Stimulated activated CD4-positive, alpha-beta T cell treated with anti-CD3 and anti-CD28 coated beads, Interleukin-4, amount 100 ng/mL, for 4 hours (primary cell): Measurements from ENCODE around the gene HAP1.
"Not testable (repeated sequence)": the region's sequence is repeated elsewhere in the genome, so short reads cannot be mapped to it uniquely, and the experiment has no call there.

Experiments
- DNase-seq, 2 experiments: peaks; one replicate each; pipeline ENCODE4 v3.0.0-alpha.2; 2020

The HAP1 gene

DNA sequence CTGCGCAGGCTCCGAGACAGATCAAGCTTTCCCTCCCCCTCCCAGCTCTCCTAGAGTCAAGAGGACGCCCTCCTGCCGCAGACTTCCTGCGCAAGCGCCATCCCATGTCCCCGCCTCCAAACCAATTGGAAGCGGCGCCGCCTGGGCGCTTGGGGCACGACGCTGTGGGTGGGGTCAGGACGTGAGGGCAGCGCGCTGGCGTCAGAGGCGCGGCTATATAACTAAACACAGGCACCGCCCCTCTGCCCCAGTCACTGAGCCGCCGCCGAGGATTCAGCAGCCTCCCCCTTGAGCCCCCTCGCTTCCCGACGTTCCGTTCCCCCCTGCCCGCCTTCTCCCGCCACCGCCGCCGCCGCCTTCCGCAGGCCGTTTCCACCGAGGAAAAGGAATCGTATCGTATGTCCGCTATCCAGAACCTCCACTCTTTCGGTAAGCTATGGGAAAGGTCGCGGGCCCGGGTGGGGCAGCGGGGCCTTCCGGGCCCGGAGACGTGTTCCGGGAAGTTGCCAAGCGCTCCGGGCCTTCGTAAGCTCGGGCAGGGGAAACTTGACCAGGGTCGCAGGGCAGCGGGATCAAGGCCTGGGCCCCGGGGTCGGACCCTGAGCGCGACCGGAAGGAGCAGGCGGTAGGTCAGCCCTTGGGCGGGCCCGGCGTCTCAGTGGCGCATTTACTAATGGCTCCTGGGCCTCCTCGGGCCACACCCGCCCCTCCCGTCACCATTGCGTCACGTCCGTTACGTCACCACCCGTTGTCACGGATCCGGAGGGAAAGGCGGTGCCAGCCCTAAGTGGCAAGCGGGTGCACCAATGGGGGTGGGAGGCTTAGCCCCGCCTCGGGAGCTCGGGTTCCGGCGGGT, 45.6 kb downstream of the HAP1 start, which contains the start of gene EIF1:
Gene EIF1, plus strand, starts transcription at position 245 of the 856 bp plus-strand sequence. Its CDS starts 154 bp downstream, at position 399.
- peak; percentile 100 for DNase-seq

DNA sequence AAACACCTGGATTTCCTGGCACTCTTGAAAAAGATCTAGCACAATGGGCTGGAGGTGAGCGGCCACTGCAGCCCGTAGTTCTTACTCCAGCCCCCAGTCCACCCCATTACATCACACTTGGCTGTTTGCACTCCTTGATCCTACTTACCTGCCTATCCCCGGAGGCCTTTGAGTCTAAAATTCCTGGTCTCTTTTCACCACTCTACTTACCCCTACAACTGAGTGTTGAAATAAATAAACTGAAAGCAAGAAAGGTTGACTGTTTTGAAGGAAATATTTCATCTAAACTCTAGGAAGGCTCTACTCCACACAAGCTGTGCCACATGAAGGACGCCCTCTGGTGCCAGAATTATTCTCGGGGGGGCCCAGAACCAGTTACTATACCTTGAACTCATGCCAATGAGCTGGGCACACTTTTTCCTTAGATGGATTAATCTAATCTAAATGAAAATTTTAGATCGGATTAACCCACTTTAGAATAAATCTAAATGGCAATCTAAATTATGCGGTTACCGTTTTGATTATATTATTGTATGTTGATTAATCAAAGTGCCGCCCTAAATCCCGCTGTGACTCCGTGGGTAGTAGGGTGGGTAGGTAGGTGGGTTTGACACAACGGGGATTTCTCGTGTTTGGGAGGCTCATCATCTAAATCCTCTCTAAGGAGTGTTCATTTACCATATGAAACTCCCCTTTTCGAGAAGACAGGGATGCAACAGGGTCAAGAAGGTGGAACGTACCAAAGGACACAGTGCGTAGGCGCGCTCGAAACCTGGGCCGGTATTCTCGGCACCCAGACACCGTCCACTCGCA, 46.4 kb downstream of the HAP1 start:
- peak; percentile 40 to 62 for DNase-seq

DNA sequence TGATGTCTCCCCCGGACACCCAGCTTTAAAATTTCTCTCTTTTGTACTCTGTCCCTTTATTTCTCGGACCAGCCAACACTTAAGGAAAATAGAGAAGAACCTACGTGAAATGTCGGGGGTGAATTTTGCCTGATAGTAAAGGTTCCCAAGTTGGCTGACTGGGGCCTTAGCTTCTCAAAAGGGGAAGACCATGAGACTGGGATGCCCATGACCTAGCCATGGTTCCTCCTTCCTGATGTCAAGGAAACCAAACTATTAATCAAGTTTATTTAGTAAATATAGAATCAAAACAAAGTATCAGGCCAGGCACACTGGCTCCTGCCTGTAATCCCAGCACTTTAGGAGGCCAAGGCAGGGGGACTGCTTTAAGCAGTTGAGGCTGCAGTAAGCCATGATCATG, 48.2 kb downstream of the HAP1 start:
- no peak for DNase-seq

DNA sequence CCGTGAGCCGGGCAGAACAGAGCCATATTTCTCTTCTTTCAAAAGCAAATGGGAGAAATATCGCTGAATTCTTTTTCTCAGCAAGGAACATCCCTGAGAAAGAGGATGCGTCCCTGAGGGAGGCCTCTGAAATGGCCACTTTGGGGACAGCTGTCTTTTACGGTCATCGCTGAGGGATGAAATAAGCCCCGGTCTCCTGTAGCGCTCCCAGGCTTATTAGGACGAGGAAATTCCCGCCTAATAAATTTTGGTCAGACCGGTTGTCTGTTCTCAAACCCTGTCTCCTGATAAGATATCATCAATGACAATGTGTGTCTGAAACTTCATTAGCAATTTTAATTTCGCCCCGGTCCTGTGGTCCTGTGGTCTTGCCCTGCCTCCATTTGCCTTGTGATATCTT, 48.7 kb downstream of the HAP1 start:
- DNase-seq, result not testable (repeated sequence)

DNA sequence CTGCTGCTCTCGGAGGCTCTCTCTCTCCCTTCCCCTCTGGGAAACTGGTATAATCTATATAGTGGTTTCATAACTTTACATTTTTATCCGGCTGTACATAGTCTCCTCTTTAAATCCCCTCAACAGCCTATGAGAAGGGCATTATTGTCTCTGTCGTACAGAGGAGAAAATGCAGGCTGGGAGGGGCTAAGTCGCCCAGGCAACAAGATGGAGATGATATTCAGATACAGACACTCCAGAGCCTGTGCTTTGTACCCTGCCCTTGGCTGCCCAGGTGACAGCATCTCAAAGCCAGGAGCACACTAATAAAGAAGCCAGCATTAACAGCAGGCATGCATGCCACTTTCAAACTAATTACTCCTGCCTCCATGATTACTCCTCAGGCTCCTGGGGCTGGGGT, 50.4 kb downstream of the HAP1 start:
- DNase-seq, result no peak

DNA sequence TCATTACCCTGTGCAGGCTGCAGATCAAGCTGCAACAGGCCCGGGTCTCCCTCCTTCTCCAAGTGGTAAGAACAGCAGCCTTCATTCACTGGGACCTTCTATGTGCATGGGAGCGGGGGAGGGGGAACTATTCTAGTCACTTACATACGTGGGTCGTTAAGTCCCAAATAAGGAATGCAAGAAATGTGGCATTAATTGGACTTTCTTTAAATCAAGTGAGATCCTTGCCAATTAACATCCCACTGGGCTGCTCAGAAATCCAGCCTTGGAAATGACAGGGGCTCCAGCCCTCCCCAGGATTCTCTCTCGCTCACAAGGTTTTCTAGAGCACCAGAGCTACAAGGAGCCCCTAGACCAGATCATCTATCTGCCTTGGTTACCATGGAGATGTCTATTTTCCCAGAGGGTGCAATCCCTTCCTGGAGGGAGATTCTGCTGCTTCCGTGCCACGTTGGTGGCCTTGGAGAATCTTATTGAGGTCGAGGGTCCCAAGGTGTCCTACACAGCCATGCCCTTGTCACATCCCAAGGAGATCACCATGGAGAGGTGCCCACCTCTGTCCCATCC, 50.9 kb downstream of the HAP1 start:
- DNase-seq, result no peak

DNA sequence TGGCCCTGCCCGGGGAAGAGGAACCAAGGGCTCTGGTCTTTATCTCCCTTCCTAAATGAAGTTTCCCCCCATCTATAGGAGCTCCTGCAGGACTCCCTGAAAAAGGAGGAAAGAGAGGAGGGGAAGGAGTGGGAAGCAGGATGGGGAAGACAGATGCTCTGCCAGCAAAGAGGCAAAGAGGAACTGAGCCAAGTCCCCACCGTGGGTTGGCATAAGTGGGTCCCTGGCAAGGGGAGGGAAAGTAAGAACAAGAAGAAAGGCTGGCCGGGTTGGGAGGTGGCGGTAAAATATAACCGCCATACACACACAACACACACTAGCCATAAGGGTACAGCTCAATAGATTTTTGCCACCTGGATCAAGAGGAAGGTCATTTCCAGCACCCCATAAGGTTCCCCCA, 51.8 kb downstream of the HAP1 start:
- DNase-seq, result no peak

DNA sequence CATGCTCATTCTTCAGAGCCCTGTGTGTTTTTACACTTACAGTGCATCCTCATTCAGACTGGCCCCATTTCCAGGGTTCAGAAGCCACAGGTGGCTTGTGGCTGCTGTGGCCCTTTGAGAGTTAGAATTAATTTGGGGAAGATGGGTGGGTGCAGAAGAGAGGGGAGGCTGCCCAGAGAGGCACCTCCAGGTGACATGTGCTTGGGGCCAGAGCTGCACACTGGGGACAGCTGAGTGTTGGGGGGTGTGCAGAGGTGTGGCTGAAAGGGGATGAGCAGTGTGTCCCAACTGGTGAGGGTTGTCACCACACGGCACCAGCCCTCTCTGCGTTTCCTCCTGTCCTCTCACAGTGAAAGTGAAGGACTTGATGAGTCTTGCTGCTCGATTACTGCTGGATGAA, 52.7 kb downstream of the HAP1 start:
- no peak for DNase-seq

DNA sequence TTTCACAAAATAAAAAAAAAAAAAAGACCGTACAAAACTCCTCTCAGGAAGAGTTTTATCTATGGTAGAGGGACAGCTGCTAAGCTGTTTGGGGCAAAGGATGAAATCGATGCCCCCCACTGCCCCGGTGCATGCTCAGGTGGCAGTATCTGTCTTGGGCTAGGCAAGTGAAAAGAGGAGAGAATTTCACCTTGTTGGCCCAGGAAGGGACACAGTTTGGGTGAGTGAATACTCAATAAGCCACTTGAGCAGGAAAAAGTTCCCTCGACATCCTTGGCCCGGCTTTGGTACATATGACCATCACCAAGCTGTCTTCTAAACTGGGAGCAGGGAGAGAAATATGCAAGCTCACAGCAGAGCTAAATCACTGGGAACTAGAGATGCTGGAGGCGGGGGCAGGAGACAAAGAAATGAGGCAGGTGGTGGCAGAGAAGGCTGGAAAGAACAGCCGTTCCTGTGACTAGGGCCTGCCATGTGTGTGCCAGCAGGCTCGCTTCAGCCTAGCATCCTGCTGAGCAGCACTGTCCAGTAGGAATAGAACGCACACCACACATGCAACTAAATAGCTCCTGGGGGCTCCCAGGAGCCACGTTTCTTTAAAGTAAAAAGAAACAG, 53.9 kb downstream of the HAP1 start:
- no peak for DNase-seq

DNA sequence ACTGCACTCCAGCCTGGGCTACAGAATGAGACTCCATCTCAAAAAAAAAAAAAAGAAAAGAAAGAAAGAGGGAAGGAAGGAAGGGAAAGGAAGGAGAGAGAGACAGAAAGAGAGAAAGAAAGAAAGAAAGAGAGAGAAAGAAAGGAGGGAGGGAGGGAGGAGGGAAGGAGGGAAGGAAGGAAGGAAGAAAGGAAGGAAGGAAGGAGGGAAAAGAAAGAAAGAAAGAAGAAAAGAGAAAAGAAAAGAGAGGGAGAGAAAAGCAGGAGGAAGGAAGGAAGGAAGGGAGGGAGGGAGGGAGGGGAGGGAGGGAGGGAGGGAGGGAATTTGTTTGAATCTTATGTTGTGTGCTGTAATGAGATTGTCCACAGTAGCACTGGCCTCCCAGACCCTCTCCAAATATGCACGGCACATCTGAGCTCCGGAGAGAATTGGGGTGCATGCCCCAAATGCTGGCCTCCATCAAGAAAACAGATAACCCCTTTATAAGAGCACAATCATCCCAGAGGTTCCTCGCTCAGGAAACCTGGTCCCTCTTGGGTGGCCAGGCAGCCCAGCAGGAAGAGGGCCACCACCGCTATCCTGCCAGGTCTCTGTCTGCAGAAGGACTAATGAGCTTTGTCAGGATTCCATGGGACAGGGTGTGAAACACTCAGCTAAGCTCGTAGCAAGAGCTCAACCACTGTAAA, 54.6 kb downstream of the HAP1 start:
- DNase-seq, result no peak

DNA sequence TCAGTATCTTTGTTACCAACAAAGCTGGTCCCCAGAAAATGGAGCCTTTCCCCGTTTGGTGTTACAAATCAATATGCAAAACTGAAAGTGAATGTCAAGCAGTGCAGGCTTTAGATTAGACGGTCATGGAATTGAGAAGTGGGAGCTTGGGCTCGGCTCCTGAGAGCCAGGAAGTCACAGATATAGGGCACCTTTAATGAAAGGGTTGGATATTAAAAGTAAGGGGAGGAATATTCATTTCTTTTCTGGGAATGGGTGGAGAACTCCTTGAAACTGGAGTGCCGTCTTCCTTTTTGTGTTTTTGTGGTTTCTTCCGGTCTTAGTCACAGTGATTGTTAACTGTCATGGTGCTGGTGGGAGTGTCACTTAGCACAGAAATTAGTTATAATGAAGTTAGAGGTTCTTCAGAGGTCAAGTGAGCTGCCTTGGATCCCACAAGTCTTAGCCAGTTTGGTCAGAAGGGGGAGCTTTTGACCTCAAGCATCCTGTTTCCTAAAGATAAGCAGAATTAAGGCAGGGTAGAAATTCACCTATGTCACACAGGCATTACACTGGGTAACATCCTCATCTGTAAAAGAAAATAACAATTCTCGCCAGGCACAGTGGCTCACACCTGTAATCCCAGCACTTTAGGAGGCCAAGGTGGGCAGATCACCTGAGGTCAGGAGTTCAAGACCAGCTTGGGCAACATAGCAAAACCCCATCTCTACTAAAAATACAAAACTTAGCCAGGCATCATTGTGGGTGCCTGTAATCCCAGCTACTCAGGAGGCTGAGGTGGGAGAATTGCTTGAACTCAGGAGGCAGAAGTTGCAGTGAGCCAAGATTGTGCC, 55.3 kb downstream of the HAP1 start:
- peak in 1 of 2 experiments; percentile 60 for DNase-seq

DNA sequence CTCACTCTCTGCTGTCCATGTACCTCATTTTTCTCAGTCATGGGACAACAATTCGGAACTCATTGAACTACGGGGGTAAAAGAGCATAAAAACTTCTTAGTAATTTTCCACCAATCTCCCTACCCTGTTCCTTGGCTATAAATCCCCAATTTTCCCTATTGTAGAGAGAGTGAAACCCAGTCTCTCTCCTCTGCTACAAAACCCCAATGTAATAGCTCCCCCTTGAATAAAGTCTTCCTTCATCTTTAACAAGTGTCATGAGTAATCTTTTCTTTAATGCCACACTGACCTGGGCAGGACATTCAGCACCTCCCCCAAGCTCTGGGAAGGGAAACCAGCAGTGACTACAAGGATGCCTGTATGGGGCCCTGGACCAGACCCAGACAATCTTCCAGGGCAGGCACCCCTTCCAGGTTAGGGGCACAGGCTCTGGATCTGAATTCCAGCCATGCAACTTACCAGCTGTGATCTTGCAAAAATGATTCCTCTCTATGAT, 56.0 kb downstream of the HAP1 start:
- no peak for DNase-seq

DNA sequence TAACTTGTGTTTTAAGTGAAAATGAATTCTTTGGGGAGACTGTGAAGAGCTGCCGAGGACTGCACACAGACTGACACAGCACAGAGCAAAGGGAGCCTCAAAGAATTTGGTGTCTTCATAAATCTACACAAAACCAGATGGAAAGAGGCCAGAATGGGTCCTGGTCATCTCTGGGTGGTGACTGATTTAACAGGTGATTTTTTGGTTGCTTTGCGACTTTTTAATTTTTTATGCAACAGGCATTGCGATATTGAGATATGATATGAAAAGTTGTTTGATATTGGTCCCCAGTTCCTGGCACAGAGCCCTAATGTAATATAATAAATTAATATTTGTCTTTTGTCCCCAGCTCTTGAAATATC, 58.4 kb downstream of the HAP1 start:
- no peak for DNase-seq

DNA sequence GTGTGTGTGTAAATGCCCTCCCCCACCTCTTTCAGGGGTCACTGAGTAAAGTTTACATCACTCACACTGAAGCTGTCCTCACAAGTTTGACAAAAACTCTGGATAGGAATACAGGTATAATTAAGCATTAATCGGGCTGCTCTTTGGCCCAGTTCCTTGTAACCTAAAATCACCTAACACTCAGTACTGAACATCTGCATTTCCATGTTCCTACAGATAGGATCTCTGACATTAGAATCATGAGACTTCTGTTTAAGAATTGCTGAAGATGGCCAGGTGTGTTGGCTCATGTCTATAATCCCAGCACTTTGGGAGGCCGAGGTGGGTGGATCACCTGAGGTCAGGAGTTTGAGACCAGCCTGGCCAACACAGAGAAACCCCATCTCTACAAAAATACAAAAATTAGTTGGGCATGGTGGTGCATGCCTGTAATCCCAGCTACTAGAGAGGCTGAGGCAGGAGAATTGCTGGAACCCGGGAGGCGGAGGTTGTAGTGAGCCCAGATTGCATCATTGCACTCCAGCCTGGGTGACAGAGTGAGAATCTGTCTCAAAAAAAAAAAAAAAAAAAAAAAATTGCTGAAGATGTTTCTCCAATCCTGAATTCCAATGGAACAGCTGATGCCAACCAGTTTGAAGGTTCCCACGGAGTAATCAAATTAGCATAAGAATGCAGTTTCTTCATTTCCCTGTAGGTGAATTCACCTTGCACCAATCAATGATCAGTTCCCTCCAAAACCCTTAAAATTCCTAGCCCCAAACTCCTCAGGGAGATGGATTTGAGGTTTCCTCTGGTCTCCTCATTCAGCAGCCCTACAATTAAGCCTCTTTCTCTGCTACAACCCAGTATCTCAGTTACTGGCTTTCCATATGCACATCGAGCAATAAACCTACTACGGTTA, 59.0 kb downstream of the HAP1 start:
- not testable (repeated sequence) for DNase-seq
